Bronchial epithelial cell (primary cell): ENCODE measurements around the gene SASS6. TPM values are rescaled to one million over a fixed set of nuclear protein-coding genes. Genes with fewer than 3 reads are reported as not detected.
A peak's percentile ranks its signal among the peaks of the same experiment; 100 is the strongest.

Experiments
- DNase-seq: peaks from one replicate; pipeline ENCODE4 v3.0.0-alpha.2; 2010; ENCODE audit warnings: low read depth
- FAIRE-seq: peaks from 2 replicates; lab custom pipeline; 2011; peaks lifted over from hg19 to GRCh38; lab: Jason Lieb, UNC
- H3K27me3 ChIP-seq: 2 replicates; pipeline ENCODE4 v1.5.1; 2011; ENCODE audit warnings: low read length; ENCODE audit not compliant: control insufficient read depth, insufficient read depth
- H3K36me3 ChIP-seq: 2 replicates; pipeline ENCODE4 v1.5.1; 2011; ENCODE audit warnings: low read length; ENCODE audit not compliant: control insufficient read depth, insufficient read depth
- H3K4me3 ChIP-seq: 2 replicates; pipeline ENCODE4 v1.5.1; 2011; ENCODE audit warnings: mild to moderate bottlenecking, low read depth, low read length, control low read depth
- total RNA-seq: library from RNA; depleted of rRNA; stranded (reverse); fragments of >200 nt; gene quantifications from 2 replicates; pipeline ENCODE4 v1.2.1, GENCODE V29; 2014
- TF ChIP-seq, protein P1 (sequence below): IDR thresholded peaks from 2 replicates; pipeline ENCODE4 v1.5.1; 2011; ENCODE audit warnings: mild to moderate bottlenecking, moderate library complexity, low read length, control low read depth, inconsistent platforms; ENCODE audit not compliant: insufficient read depth, severe bottlenecking

SASS6 gene
- total RNA-seq, 1 donor from 2014 or later: 1.6 TPM

DNA sequence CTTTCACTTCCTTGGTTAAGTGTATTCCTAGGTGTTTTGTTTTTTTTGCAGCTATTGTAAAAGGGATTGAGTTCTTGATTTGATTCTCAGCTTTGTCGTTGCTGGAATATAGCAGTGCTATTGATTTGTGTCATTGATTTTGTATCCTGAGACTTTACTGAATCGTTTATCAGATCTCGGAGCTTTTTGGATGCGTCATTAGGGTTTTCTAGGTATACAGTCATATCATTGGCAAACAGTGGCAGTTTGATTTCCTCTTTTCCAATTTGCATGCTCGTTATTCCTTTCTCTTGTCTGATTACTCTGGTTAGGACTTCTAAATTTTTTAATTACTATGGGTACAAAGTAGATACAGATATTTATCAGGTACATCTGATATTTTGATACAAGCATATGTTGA is 87.5 kb downstream of the SASS6 start:
- FAIRE-seq (no peak), DNase-seq (no peak)
- Histone ChIP-seq H3K4me3 (no peak overlapping the region), H3K27me3 (no peaks in the 10 kb centered on the region), H3K36me3 (peaks cover 1% of the 10 kb centered on the region)
- TF ChIP-seq, protein P1, sequence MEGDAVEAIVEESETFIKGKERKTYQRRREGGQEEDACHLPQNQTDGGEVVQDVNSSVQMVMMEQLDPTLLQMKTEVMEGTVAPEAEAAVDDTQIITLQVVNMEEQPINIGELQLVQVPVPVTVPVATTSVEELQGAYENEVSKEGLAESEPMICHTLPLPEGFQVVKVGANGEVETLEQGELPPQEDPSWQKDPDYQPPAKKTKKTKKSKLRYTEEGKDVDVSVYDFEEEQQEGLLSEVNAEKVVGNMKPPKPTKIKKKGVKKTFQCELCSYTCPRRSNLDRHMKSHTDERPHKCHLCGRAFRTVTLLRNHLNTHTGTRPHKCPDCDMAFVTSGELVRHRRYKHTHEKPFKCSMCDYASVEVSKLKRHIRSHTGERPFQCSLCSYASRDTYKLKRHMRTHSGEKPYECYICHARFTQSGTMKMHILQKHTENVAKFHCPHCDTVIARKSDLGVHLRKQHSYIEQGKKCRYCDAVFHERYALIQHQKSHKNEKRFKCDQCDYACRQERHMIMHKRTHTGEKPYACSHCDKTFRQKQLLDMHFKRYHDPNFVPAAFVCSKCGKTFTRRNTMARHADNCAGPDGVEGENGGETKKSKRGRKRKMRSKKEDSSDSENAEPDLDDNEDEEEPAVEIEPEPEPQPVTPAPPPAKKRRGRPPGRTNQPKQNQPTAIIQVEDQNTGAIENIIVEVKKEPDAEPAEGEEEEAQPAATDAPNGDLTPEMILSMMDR: no peak

DNA sequence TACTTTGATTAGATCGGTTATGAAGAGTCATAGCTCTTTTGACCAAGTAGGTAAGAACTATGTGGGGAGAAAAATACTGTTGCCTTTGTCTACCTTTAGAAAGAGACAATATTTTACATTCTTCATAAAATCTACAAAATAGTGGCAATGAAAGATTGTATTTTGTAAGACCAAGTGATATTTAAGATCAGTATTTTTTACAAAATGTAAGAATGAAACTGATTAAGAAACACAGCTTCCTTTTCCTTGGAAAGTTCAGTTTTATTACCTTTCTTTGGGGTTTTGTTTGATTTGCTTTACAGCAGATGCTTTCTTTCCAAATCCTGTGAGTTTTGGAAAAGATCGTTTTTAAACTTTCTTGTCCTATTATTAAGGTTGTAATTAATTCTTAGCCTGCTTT is 93.1 kb downstream of the SASS6 start:
- TF ChIP-seq, protein P1: no peak
- FAIRE-seq (no peak), DNase-seq (peak; percentile 28)
- Histone ChIP-seq H3K36me3 (no peaks in the 10 kb centered on the region), H3K4me3 (peak overlapping the region; percentile 99), H3K27me3 (no peaks in the 10 kb centered on the region)

DNA sequence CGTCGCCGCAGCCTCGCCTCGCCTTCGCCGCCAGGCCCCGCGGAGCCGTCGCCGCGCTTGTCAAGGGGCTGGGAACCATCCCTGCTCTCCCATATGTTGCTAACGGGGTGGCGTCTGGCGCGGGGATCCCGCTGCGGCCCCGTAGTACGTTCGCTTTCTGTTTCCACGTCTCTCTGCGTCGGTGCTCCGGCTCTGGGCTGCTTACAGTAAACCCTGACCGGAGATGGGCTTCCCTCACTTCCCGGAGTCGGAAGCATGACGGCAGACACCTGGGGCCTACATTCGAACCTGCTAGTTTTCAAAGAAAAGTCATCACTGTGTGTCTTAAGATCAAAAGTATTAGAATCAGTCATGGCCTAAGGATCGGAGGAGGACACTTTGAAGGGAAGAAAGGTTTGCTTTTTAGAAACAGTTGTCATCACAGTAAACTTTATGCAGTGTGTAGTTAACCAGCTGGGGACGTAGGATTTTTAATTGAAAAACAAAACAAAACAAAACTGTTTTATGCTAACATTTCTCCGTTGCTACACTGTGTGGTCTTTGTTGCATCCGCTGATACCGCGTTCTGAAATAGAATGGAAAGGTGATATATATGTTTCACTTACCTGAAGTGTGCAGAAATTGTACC is 94.0 kb downstream of the SASS6 start:
- DNase-seq: peak; percentile 48
- no peak for FAIRE-seq
- TF ChIP-seq, protein P1: no peak
- Histone ChIP-seq H3K27me3 (no peaks in the 10 kb centered on the region), H3K4me3 (peak overlapping the region; percentile 99), H3K36me3 (no peaks in the 10 kb centered on the region)

DNA sequence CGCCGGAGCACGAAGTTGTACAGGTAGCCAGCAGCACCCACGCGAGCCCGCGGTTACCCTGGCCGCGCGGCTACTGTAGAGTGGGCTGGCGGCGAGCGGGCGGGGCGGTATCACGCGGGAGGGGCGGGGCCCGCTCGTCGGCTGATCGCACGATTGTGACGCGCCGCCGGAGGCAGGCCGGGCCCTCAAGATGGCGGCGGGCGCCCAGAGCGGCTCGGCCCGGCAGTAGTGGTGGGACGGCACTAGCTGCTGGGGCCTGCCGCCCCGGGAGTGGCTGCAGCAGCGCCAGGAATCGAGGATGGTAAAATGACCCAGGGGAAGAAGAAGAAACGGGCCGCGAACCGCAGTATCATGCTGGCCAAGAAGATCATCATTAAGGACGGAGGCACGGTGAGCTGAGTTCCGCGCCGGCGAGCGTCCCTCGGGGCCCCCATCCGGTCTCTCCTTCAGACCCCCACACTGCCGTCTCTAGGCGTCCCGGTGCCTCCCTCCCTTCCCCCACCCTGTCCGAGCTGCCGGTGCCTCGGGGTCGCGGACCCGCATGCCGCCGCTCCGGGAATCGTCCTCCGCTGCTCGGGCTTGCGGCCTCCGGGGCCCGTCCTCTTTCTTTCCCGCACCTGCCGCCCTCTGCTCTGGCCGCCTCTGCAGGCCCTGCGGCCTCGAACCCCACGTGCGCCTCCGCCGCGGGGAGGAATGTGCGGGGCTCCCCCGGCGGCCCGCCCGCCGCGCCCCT is 94.6 kb downstream of the SASS6 start:
- no peaks in the 10 kb centered on the region for H3K36me3 ChIP-seq
- peak overlapping the region; percentile 99 for H3K4me3 ChIP-seq
- no peaks in the 10 kb centered on the region for H3K27me3 ChIP-seq
- TF ChIP-seq, protein P1: no peak
- peak; percentile 65 for DNase-seq
- FAIRE-seq: no peak

DNA sequence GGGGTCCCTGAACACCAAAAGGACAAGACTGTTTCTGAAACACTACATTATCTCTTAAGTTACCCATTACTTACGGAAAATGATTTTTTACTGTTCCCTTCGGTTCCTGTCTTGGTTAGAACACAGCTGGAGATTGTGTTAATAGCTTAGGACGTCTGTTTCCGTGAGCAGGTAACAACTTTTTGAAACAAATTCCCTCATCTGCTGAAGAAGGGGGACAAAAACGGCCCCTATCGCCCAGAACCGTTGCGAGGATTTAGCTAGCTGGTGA is 95.1 kb downstream of the SASS6 start:
- Histone ChIP-seq H3K36me3 (no peaks in the 10 kb centered on the region), H3K27me3 (no peaks in the 10 kb centered on the region), H3K4me3 (peak overlapping the region; percentile 99)
- TF ChIP-seq, protein P1: no peak
- DNase-seq (no peak), FAIRE-seq (no peak)
